Heart left ventricle (tissue), 16 donors: ENCODE data around the gene AMOTL2. TPM values are rescaled to one million over a fixed set of nuclear protein-coding genes. Genes with fewer than 3 reads are reported as not detected.

Experiments used
- ATAC-seq, 4 donors: fragments of 200-7000 bp; cut with Tn5 transposase; one replicate each; pipeline ENCODE4 v1.9.1; 2020 to 2022; ENCODE audit warnings: moderate library complexity in 4 of 4, mild to moderate bottlenecking in 3 of 4, moderate number of reproducible peaks in 1 of 4
- DNase-seq, 5 donors: peaks; one replicate each; pipeline ENCODE4 v3.0.0-alpha.2; 2020
- H3K27ac ChIP-seq, 12 donors: fragments of 200-600 bp; sonication (generic) in 4 of 12; one replicate each; pipeline versions ENCODE4 v1.5.0 to v1.8.0; 2016 to 2022; ENCODE audit warnings: mild to moderate bottlenecking in 2 of 12
- H3K27me3 ChIP-seq, 9 donors: fragments of 200-600 bp; sonication (generic) in 2 of 9; one replicate each; pipeline versions ENCODE4 v1.5.1 to v1.8.0; 2016 to 2022; ENCODE audit warnings: mild to moderate bottlenecking in 3 of 9
- H3K36me3 ChIP-seq, 9 donors: fragments of 200-600 bp; sonication (generic) in 2 of 9; one replicate each; pipeline versions ENCODE4 v1.5.0 to v1.8.0; 2018 to 2022; ENCODE audit warnings: mild to moderate bottlenecking in 2 of 9
- H3K4me1 ChIP-seq, 12 donors: fragments of 200-600 bp; sonication (generic) in 4 of 12; one replicate each; pipeline versions ENCODE4 v1.5.0 to v1.8.0; 2016 to 2022; ENCODE audit warnings: mild to moderate bottlenecking in 3 of 12
- H3K4me3 ChIP-seq, 12 donors: fragments of 200-600 bp; sonication (generic) in 4 of 12; one replicate each; pipeline versions ENCODE4 v1.5.0 to v1.8.0; 2017 to 2022; ENCODE audit warnings: mild to moderate bottlenecking in 9 of 12, moderate library complexity in 4 of 12
- H3K9me3 ChIP-seq, 12 donors: fragments of 200-600 bp; sonication (generic) in 4 of 12; one replicate each; pipeline versions ENCODE4 v1.5.0 to v1.8.0; 2016 to 2022; ENCODE audit warnings: mild to moderate bottlenecking in 1 of 12
- POLR2A ChIP-seq, 2 donors: fragments of 450-650 bp; IDR thresholded peaks; one replicate each; pipeline ENCODE4 v1.6.1; 2017; ENCODE audit warnings: antibody characterized with exemption in 2 of 2, mild to moderate bottlenecking in 2 of 2, moderate library complexity in 2 of 2
- WGBS, 4 donors: extraction: QIAGEN DNeasy Blood & Tissue Kit in 2 of 4; methylation state at CpG; one replicate each; pipeline versions ENCODE4 v1.1.5 to v1.1.7; 2013 to 2018; 5-methylcytosine and 5-hydroxymethylcytosine counted together
- intact Hi-C, 10 donors: fragments of 100-400 bp; cut with DNase I; formaldehyde crosslinking; loops; one replicate each; pipeline versions ENCODE4 v1.11.1 to v1.14.2; 2022
- polyA plus RNA-seq, 2 donors: library from polyadenylated mRNA; stranded (reverse); fragments of 200-250 nt; gene quantifications; one replicate each; pipeline ENCODE4 v1.2.3, GENCODE V29; 2013
- total RNA-seq, 9 donors: library from RNA; depleted of rRNA in 2 of 9; stranded (reverse); fragments of >200 nt in 2 of 9; fragmentation: NEBNext Ultra II Directional in 3 of 9; extraction: Animal tissue kit (Norgen Biotek cat#: 25700) in 3 of 9; gene quantifications; one replicate each; pipeline versions ENCODE4 v1.1.0 to v1.2.4, GENCODE V29; 2016 to 2023
- TF ChIP-seq, protein P1 (sequence below), 12 donors: fragments of 200-600 bp; sonication (generic) in 4 of 12; IDR thresholded peaks; one replicate each; pipeline versions ENCODE4 v1.5.0 to v1.8.0; 2018 to 2022; ENCODE audit warnings: antibody characterized with exemption in 12 of 12, mild to moderate bottlenecking in 5 of 12
- donor health status: ischemic (EF 13 %, LVEDD 7.1; RV severe dilation, severe dysfunction).
- donor health status: healthy with polysubstance abuse.
- donor health status: DM: no; HTN: yes; CAD: no.
- donor health status: DM: no; HTN: no; CAD: no.
- donor health status: ischemic (EF 25% LVEDD 6.9; RV normal size, moderate dysfunction).
- donor health status: ischemic (EF 25% LVEDD 5.7; RV mildly dilated, moderate dysfunction).
- donor health status: healthy.
- donor health status: DM: yes; HTN: yes; CAD: no.
- donor health status: ischemic (EF 35%, LVEDD 5.7; RV mildly dilated, moderate dysfunction).
- donor health status: nonischemic (EF 11% LVEDD 7.7; RV severe dilation, severe dysfunction).
- donor health status: DM: yes; HTN: yes; CAD: no.
- donor health status: PGD.
- donor health status: ischemic (EF 29% LVEDD 5.4; RV normal size, mild dysfunction).
- donor health status: nonischemic (EF 23%, LVEDD 6.1; RV moderate dilation, normal function).

Gene AMOTL2
- total and polyA plus RNA-seq, 11 donors, result 19.0 to 109 (median 48.9) TPM

DNA sequence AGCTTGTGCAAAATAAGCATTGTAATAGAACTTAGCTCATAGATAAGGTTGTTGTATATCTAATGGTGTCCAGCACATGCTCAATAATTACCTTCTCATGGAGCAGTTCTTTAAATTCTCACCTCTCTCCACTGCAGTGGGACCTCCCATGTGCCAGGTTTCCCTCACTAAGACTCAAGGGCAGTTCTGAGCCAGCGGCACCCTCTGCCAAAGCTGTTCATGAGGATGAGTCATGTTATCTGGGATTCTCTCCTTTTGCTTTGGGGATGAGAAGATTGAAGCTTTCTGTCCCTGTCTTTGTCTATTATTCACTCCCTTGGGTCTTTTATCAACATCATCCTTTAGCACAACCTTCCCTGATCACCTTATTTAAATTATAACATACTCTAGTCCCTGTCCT is 15.6 kb upstream of the AMOTL2 start:
- no peaks in the 10 kb centered on the region for H3K27me3 ChIP-seq
- H3K27ac ChIP-seq, result no peak overlapping the region
- no peak overlapping the region for H3K4me3 ChIP-seq
- intact Hi-C loops, result no loop called here
- peaks cover 0 to 29% (median 10%) of the 10 kb centered on the region in 12 donors for H3K4me1 ChIP-seq
- H3K36me3 ChIP-seq, result no peaks in the 10 kb centered on the region
- TF ChIP-seq, protein P1, sequence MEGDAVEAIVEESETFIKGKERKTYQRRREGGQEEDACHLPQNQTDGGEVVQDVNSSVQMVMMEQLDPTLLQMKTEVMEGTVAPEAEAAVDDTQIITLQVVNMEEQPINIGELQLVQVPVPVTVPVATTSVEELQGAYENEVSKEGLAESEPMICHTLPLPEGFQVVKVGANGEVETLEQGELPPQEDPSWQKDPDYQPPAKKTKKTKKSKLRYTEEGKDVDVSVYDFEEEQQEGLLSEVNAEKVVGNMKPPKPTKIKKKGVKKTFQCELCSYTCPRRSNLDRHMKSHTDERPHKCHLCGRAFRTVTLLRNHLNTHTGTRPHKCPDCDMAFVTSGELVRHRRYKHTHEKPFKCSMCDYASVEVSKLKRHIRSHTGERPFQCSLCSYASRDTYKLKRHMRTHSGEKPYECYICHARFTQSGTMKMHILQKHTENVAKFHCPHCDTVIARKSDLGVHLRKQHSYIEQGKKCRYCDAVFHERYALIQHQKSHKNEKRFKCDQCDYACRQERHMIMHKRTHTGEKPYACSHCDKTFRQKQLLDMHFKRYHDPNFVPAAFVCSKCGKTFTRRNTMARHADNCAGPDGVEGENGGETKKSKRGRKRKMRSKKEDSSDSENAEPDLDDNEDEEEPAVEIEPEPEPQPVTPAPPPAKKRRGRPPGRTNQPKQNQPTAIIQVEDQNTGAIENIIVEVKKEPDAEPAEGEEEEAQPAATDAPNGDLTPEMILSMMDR (IDR thresholded peaks at IDR 0.05), result no peak
- TF ChIP-seq POLR2A (IDR thresholded peaks at IDR 0.05), result no peak
- ATAC-seq (no peak), DNase-seq (no peak)
- peaks cover 0 to 4% (median 0%) of the 10 kb centered on the region in 12 donors for H3K9me3 ChIP-seq
- 92 to 100% (median 96%) methylated on average over 1 of the region's 1 CpG for WGBS, 4 donors

DNA sequence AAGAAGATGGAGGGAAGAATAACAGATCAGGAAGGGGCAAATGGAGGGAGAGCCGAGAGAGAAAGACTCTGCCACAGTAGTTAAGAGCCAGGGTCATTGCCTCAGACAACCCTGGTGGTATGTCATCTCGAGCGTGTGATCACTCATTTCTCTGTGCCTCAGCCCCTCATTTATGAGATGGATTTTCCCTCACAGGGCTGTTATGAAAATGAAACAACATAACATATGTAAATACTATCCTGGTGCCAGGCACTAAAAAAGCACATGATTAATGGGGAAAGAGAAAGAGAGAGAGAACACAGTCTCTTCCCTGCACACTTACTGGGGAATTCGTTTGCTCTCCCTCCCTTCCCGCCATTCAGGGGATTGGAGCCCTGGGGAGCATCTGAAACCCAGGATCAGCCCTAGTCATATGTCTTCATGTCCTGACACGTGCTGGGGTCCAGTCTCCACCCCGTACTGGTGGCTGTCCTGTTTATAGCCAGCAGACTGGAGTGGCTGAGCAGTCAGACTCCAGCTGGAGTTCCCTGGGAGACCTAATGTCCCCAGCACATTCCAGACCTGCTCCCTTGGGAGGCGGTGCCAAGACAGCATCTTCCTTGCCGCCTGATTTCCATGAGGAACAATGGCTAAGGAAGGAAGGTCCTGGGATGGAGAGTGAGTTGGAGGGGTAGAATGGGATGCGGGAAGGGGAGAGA is 14.7 kb upstream of the AMOTL2 start:
- 76 to 89% (median 79%) methylated on average over 9 to 10 of the region's 10 CpGs for WGBS, 4 donors
- intact Hi-C loops, result no loop called here
- DNase-seq, result no peak
- Histone ChIP-seq H3K27ac (no peak overlapping the region), H3K36me3 (no peaks in the 10 kb centered on the region), H3K9me3 (peaks cover 0 to 4% (median 0%) of the 10 kb centered on the region in 12 donors), H3K27me3 (no peaks in the 10 kb centered on the region), H3K4me1 (peaks cover 0 to 23% (median 10%) of the 10 kb centered on the region in 12 donors), H3K4me3 (no peak overlapping the region)
- ATAC-seq, result no peak
- no peak for TF ChIP-seq POLR2A (IDR thresholded peaks at IDR 0.05)
- TF ChIP-seq, protein P1 (IDR thresholded peaks at IDR 0.05), result no peak

DNA sequence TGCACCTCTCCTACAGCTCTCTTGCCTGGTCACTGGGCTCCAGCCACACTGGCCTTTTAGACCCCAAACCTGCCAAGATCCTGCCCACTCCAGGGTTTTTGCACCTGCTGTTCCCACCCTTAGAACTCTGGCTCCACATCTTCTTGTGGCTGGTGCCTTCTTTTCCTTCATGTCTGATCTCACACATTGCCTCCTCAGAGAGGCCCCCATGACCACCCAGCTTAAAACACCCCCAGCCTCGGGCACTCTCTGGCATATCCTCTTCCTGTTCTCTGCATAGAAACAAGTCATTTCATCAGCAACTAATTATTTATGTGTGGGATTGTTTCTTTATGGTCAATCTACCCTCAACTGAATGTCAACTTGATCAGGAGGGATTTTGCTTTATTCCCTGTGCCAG is 14.0 kb upstream of the AMOTL2 start:
- no peaks in the 10 kb centered on the region for H3K27me3 ChIP-seq
- H3K9me3 ChIP-seq, result peaks cover 0 to 4% (median 0%) of the 10 kb centered on the region in 12 donors
- TF ChIP-seq, protein P1 (IDR thresholded peaks at IDR 0.05), result no peak
- no peak for TF ChIP-seq POLR2A (IDR thresholded peaks at IDR 0.05)
- ATAC-seq (no peak), DNase-seq (no peak)
- H3K4me1 ChIP-seq, result peaks cover 0 to 17% (median 9%) of the 10 kb centered on the region in 12 donors
- intact Hi-C loops, result no loop called here
- H3K27ac ChIP-seq, result no peak overlapping the region
- H3K36me3 ChIP-seq, result no peaks in the 10 kb centered on the region
- 64 to 75% (median 71%) methylated on average over 1 of the region's 1 CpG for WGBS, 4 donors
- no peak overlapping the region for H3K4me3 ChIP-seq

DNA sequence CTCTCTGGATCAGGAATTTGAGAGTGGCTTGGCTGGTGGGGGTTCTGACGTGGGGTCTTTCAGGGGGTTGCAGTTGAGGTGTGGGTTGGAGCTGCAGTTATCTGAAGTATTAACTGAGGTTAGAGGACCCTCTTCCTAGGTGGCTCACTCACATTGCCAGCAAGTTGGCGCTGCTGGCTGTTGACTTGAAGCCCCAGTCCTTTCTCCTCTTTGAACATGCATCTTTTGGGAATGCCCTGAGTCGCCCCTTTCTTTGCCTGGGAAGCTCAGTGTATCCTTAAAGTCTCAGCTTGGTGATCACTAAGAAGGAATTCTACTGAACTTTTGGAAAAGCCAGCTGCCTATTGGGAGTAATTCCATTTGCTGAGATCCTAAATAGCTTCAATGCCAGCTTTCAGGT is 13.0 kb upstream of the AMOTL2 start:
- Histone ChIP-seq H3K4me1 (peaks cover 0 to 7% (median 4%) of the 10 kb centered on the region in 12 donors), H3K9me3 (peaks cover 0 to 4% (median 0%) of the 10 kb centered on the region in 12 donors), H3K4me3 (no peak overlapping the region), H3K27ac (no peak overlapping the region), H3K27me3 (no peaks in the 10 kb centered on the region), H3K36me3 (no peaks in the 10 kb centered on the region)
- 86 to 96% (median 91%) methylated on average over 3 of the region's 3 CpGs for WGBS, 4 donors
- TF ChIP-seq, protein P1 (IDR thresholded peaks at IDR 0.05), result no peak
- no peak for TF ChIP-seq POLR2A (IDR thresholded peaks at IDR 0.05)
- DNase-seq (no peak), ATAC-seq (no peak)
- intact Hi-C loops, result no loop called here
